ENCODE results near the gene RUNX2.

Gene RUNX2

GRCh38 chr6:45619211-45619760 lies 291.2 kb downstream of the RUNX2 start:
- TF ChIP-seq USF1 (IDR thresholded peaks at IDR 0.05) = no peak
- TF ChIP-seq CEBPB (IDR thresholded peaks at IDR 0.05) = no peak
- no peak for TF ChIP-seq MAX (IDR thresholded peaks at IDR 0.05)
- TF ChIP-seq RAD21 (IDR thresholded peaks at IDR 0.05; ENCODE audit: low read depth) = no peak
- no peak for TF ChIP-seq REST (IDR thresholded peaks at IDR 0.05; ENCODE audit: low read depth)
- TF ChIP-seq FOXM1 (IDR thresholded peaks at IDR 0.05; ENCODE audit: borderline replicate concordance, low read depth) = no peak
- no peak for TF ChIP-seq ZBTB7A (IDR thresholded peaks at IDR 0.05; ENCODE audit: low read depth)
- TF ChIP-seq CREB1 (IDR thresholded peaks at IDR 0.05; ENCODE audit: low read depth) = no peak
- no peak for TF ChIP-seq YY1 (IDR thresholded peaks at IDR 0.05; ENCODE audit: low read depth)
- TF ChIP-seq EGR1 (IDR thresholded peaks at IDR 0.05) = no peak
- no peak for TF ChIP-seq EP300 (IDR thresholded peaks at IDR 0.05; ENCODE audit: borderline replicate concordance)
- TF ChIP-seq TEAD4 (IDR thresholded peaks at IDR 0.05) = no peak
- TF ChIP-seq TCF12 (IDR thresholded peaks at IDR 0.05; ENCODE audit: low read depth) = no peak
- no peak for TF ChIP-seq NFIC (IDR thresholded peaks at IDR 0.05)
- no peak for TF ChIP-seq TAF1 (IDR thresholded peaks at IDR 0.05; ENCODE audit: low read depth)

GRCh38 chr6:45619994-45620471 lies 291.9 kb downstream of the RUNX2 start:
- TF ChIP-seq CREB1 (IDR thresholded peaks at IDR 0.05; ENCODE audit: low read depth) = no peak
- no peak for TF ChIP-seq ZBTB7A (IDR thresholded peaks at IDR 0.05; ENCODE audit: low read depth)
- no peak for TF ChIP-seq FOXM1 (IDR thresholded peaks at IDR 0.05; ENCODE audit: borderline replicate concordance, low read depth)
- TF ChIP-seq EGR1 (IDR thresholded peaks at IDR 0.05) = no peak
- TF ChIP-seq REST (IDR thresholded peaks at IDR 0.05; ENCODE audit: low read depth) = no peak
- TF ChIP-seq EP300 (IDR thresholded peaks at IDR 0.05; ENCODE audit: borderline replicate concordance) = no peak
- no peak for TF ChIP-seq USF1 (IDR thresholded peaks at IDR 0.05)
- TF ChIP-seq TEAD4 (IDR thresholded peaks at IDR 0.05) = no peak
- no peak for TF ChIP-seq CEBPB (IDR thresholded peaks at IDR 0.05)
- TF ChIP-seq RAD21 (IDR thresholded peaks at IDR 0.05; ENCODE audit: low read depth) = no peak

GRCh38 chr6:45624228-45624627 lies 296.1 kb downstream of the RUNX2 start:
- TF ChIP-seq REST (IDR thresholded peaks at IDR 0.05; ENCODE audit: low read depth) (no peak), USF1 (IDR thresholded peaks at IDR 0.05) (no peak), CREB1 (IDR thresholded peaks at IDR 0.05; ENCODE audit: low read depth) (no peak)

GRCh38 chr6:45625191-45625664 lies 297.1 kb downstream of the RUNX2 start:
- TF ChIP-seq USF1 (IDR thresholded peaks at IDR 0.05) = no peak
- no peak for TF ChIP-seq FOXM1 (IDR thresholded peaks at IDR 0.05; ENCODE audit: borderline replicate concordance, low read depth)
- TF ChIP-seq RAD21 (IDR thresholded peaks at IDR 0.05; ENCODE audit: low read depth) = no peak
- TF ChIP-seq TCF12 (IDR thresholded peaks at IDR 0.05; ENCODE audit: low read depth) = no peak
- no peak for TF ChIP-seq YY1 (IDR thresholded peaks at IDR 0.05; ENCODE audit: low read depth)
- TF ChIP-seq CEBPB (IDR thresholded peaks at IDR 0.05) = no peak
- no peak for TF ChIP-seq EGR1 (IDR thresholded peaks at IDR 0.05)
- no peak for TF ChIP-seq MAX (IDR thresholded peaks at IDR 0.05)
- TF ChIP-seq REST (IDR thresholded peaks at IDR 0.05; ENCODE audit: low read depth) = no peak
- TF ChIP-seq EP300 (IDR thresholded peaks at IDR 0.05; ENCODE audit: borderline replicate concordance) = no peak
- TF ChIP-seq CREB1 (IDR thresholded peaks at IDR 0.05; ENCODE audit: low read depth) = no peak
- TF ChIP-seq ZBTB7A (IDR thresholded peaks at IDR 0.05; ENCODE audit: low read depth) = no peak
- no peak for TF ChIP-seq TEAD4 (IDR thresholded peaks at IDR 0.05)
- TF ChIP-seq NFIC (IDR thresholded peaks at IDR 0.05) = no peak
- no peak for TF ChIP-seq TAF1 (IDR thresholded peaks at IDR 0.05; ENCODE audit: low read depth)
